Stimulated activated CD4-positive, alpha-beta T cell treated with anti-CD3 and anti-CD28 coated beads, Interleukin-1b, Interleukin-23, amount 100 ng/mL, for 48 hours (primary cell): ENCODE measurements around the gene CYB5A.

ENCODE experiments used
- DNase-seq: peaks from one replicate; pipeline ENCODE4 v3.0.0-alpha.2; 2020

CYB5A gene

GRCh38 chr18:74242438-74243096 lies 49.2 kb downstream of the CYB5A start:
- DNase-seq: no peak

- no peak for DNase-seq
These were observed 49.8 kb downstream of the CYB5A start for GRCh38 chr18:74241970-74242369.

- DNase-seq: no peak
These were observed 50.3 kb downstream of the CYB5A start for GRCh38 chr18:74241426-74241825.

- no peak for DNase-seq
These were observed 52.2 kb downstream of the CYB5A start for GRCh38 chr18:74239567-74239966.

GRCh38 chr18:74234326-74235171 lies 57.2 kb downstream of the CYB5A start:
- DNase-seq: no peak

- DNase-seq: no peak
These were observed 57.8 kb downstream of the CYB5A start for GRCh38 chr18:74233933-74234325.

GRCh38 chr18:74230922-74231714 lies 60.6 kb downstream of the CYB5A start:
- DNase-seq: no peak

- DNase-seq: no peak
These were observed 61.9 kb downstream of the CYB5A start for GRCh38 chr18:74229891-74230290.

- DNase-seq: no peak
These were observed 62.8 kb downstream of the CYB5A start for GRCh38 chr18:74229005-74229404.

- DNase-seq: no peak
These were observed 63.5 kb downstream of the CYB5A start for GRCh38 chr18:74228312-74228711.

- no peak for DNase-seq
These were observed 65.1 kb downstream of the CYB5A start for GRCh38 chr18:74226666-74227065.

- no peak for DNase-seq
These were observed 65.6 kb downstream of the CYB5A start for GRCh38 chr18:74226156-74226555.

GRCh38 chr18:74225193-74225840 lies 66.4 kb downstream of the CYB5A start:
- DNase-seq: no peak

GRCh38 chr18:74222710-74223494 lies 68.9 kb downstream of the CYB5A start:
- DNase-seq: no peak

GRCh38 chr18:74221081-74221480 lies 70.7 kb downstream of the CYB5A start:
- DNase-seq: no peak

- no peak for DNase-seq
These were observed 72.7 kb downstream of the CYB5A start for GRCh38 chr18:74219056-74219455.

GRCh38 chr18:74217476-74218143 lies 74.2 kb downstream of the CYB5A start:
- no peak for DNase-seq

- no peak for DNase-seq
These were observed 75.1 kb downstream of the CYB5A start for GRCh38 chr18:74216661-74217110.

- no peak for DNase-seq
These were observed 75.9 kb downstream of the CYB5A start for GRCh38 chr18:74215863-74216262.

- DNase-seq: no peak
These were observed 78.3 kb downstream of the CYB5A start for GRCh38 chr18:74213429-74213828.

- no peak for DNase-seq
These were observed 87.1 kb downstream of the CYB5A start for GRCh38 chr18:74204526-74205152.
